B cell (primary cell): ENCODE results near the gene TTC21B.

ENCODE experiments used
- CTCF ChIP-seq: fragments of 200-600 bp; IDR thresholded peaks from one replicate; pipeline ENCODE4 v1.8.0; 2022; ENCODE audit warnings: antibody characterized with exemption, mild to moderate bottlenecking
- EZH2 ChIP-seq: IDR thresholded peaks from 2 replicates; pipeline ENCODE4 v1.6.1; 2012; ENCODE audit warnings: borderline replicate concordance, low read depth, mild to moderate bottlenecking, moderate library complexity, low read length; ENCODE audit not compliant: insufficient read depth, poor library complexity, severe bottlenecking

GRCh38 chr2:165903406-165903805 is 50.2 kb downstream of the TTC21B start:
- TF ChIP-seq EZH2 = no peak
- TF ChIP-seq CTCF = no peak
